SU-DHL-6 (cell line): Measurements from ENCODE around the gene SPOCK3.

Experiments
- EZH2phosphoT487 ChIP-seq: fragments of 200-600 bp; sonication (generic), shearing (Covaris generic); conservative IDR thresholded peaks from 2 replicates; pipeline ENCODE4 v1.6.1; 2018; ENCODE audit warnings: mild to moderate bottlenecking, antibody characterized with exemption, low read length, moderate library complexity, mixed read lengths
- TF ChIP-seq, protein P1 (sequence below): fragments of 200-600 bp; sonication (generic); IDR thresholded peaks from one replicate; pipeline ENCODE4 v1.5.1; 2017; ENCODE audit warnings: antibody characterized with exemption, mild to moderate bottlenecking, low read length, moderate library complexity; ENCODE audit not compliant: insufficient read depth, poor library complexity, severe bottlenecking

DNA sequence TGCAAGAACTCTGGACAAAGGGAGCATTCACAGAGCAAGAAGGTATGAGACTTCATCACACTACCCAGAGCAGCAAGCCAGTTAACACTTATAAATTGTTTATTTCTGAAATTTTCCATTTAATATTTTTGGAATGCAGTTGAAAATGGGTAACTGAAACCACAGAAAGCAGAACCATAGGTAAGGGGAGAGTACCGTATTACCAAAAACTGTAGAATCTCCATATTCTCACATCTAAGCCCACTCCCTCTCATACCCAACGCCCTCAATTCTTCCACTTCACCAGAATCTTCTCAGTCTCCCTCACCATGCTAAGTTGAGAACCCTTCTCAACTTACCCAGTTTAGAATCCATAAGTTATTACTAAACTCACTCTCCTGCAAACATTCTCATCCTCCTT is 277.8 kb downstream of the SPOCK3 start:
- TF ChIP-seq, protein P1, sequence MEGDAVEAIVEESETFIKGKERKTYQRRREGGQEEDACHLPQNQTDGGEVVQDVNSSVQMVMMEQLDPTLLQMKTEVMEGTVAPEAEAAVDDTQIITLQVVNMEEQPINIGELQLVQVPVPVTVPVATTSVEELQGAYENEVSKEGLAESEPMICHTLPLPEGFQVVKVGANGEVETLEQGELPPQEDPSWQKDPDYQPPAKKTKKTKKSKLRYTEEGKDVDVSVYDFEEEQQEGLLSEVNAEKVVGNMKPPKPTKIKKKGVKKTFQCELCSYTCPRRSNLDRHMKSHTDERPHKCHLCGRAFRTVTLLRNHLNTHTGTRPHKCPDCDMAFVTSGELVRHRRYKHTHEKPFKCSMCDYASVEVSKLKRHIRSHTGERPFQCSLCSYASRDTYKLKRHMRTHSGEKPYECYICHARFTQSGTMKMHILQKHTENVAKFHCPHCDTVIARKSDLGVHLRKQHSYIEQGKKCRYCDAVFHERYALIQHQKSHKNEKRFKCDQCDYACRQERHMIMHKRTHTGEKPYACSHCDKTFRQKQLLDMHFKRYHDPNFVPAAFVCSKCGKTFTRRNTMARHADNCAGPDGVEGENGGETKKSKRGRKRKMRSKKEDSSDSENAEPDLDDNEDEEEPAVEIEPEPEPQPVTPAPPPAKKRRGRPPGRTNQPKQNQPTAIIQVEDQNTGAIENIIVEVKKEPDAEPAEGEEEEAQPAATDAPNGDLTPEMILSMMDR, result no peak
- TF ChIP-seq EZH2phosphoT487, result no peak
